Activated CD4-positive, alpha-beta T cell treated with anti-CD3 and anti-CD28 coated beads, Interleukin-2, Interleukin-6, amounts not matched to agents 100 ng/mL and 50 ng/mL, durations not matched to agents 16 hours and 8 hours (primary cell): ENCODE measurements around the gene CDK18.
A peak's percentile ranks its signal among the peaks of the same experiment; 100 is the strongest.

Source experiments
- DNase-seq: peaks from one replicate; pipeline ENCODE4 v3.0.0-alpha.2; 2020

The CDK18 gene

DNA sequence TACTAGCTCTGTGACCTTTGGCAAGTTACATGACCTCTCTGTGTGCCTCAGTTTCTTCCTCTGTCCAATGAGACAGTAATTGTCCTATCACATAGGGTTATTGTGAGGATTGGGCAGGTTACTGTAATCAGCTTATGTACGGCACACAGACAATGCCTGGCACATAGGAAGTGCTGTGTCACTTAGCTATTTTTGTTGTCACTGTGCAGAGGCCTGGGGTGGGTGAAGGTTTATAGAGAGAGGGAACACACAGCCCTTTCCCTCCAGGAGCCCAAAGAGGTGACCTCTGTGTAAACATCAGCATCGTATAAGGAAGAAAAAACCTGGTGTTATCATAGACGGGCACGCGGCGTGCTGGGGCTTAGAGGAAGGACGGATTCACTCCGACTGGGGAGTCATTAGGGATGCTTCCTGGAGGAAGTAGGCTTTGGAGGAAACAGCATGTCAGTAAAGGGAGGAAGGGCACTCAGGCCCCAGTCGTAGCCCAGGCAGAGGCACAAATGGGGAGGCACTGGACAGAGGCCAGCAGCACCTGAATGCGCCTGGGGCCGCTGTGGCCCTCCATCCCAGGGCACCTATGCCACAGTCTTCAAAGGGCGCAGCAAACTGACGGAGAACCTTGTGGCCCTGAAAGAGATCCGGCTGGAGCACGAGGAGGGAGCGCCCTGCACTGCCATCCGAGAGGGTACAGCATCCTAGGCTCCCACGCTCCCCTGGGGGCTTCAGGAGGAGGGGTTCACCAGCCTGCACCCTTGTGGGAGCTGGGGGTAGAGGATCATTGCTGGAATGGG is 21.2 kb downstream of the CDK18 start:
- no peak for DNase-seq

DNA sequence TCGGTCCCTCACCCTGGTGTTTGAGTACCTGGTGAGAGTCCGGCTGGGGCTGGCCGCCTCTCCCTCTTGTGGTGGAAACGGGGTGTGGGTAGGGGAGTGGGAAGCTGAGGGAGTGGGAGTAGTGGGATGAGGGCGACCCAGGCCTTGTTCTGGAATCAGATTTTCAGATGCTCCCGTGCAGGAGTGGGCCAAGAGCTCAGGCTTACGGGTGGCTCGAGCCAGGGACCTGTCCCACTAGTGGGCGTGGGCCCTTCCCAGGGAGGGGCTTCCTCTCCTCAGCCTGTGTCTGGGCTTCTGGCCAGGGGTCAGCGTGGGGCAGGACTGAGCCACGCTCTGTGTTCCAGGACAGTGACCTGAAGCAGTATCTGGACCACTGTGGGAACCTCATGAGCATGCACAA is 22.0 kb downstream of the CDK18 start:
- DNase-seq, result no peak

DNA sequence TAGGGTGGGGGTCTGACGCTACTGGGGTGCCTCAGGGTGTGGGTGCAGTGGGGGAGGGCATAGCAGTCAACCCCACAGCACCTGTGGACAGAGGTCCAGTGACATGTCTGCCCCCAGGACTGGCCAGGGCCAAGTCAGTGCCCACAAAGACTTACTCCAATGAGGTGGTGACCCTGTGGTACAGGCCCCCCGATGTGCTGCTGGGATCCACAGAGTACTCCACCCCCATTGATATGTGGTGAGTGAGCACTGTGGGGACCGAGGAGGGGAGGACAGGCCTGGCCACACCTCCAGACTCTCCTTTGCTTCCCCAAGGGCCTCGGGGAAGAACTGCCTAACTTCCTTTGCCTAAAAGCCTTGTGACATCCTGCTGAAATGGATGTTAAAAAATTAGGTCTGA is 23.5 kb downstream of the CDK18 start:
- DNase-seq, result no peak

- no peak for DNase-seq
These were observed 24.0 kb downstream of the CDK18 start for GRCh38 chr1:205528446-205528886.

DNA sequence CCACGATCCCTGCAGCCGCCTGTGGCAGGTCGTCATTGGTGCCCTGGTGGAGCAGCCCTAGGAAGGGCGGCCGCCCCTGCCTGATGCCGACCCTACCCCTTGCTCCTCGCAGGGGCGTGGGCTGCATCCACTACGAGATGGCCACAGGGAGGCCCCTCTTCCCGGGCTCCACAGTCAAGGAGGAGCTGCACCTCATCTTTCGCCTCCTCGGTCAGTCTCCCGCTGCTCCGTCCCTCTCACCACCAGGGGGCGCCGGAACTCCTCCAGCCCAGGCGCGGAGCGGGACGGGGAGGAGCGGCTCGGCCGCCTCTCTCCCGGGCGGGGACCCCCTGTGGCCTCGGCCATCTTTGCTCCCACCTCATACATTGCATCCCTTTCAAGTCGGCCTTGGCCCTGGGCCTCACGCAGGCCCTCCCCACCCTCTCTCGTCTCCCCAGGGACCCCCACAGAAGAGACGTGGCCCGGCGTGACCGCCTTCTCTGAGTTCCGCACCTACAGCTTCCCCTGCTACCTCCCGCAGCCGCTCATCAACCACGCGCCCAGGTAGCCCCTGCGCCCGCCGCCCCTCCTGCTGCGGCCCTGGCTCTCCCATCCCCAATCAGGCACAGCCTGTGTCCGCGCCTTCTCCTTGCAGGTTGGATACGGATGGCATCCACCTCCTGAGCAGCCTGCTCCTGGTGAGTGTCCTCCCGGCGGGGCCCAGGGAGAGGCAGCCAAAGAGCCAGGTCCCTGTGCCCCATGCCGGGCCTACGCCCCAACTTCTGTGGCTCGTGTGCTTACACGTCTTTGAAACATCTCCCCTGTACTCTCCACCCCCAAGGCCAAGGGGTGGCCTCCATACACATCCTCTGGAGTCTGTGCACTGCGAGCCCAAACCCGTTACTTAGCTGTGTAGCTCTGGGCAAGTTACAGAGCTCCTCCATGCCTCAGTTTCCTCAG is 24.7 kb downstream of the CDK18 start:
- peak; percentile 86 for DNase-seq

DNA sequence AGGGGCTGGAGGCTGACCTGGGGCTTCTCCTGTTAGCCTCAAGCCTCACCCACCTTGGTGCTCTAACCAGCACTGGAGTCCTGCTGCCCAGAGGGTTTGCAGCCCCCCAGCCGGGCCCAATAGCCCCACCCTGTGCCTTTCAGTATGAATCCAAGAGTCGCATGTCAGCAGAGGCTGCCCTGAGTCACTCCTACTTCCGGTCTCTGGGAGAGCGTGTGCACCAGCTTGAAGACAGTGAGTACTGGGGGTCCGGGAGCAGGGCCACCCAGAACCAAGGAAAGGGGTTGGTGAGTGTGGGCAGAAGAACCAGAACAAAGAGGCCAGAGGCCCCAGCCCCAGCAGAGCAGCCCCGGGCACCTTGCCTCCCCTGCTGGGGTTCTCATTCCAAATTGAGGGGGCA is 25.6 kb downstream of the CDK18 start:
- DNase-seq, result no peak

- DNase-seq, result no peak
These were observed 26.9 kb downstream of the CDK18 start for GRCh38 chr1:205531191-205532025.

DNA sequence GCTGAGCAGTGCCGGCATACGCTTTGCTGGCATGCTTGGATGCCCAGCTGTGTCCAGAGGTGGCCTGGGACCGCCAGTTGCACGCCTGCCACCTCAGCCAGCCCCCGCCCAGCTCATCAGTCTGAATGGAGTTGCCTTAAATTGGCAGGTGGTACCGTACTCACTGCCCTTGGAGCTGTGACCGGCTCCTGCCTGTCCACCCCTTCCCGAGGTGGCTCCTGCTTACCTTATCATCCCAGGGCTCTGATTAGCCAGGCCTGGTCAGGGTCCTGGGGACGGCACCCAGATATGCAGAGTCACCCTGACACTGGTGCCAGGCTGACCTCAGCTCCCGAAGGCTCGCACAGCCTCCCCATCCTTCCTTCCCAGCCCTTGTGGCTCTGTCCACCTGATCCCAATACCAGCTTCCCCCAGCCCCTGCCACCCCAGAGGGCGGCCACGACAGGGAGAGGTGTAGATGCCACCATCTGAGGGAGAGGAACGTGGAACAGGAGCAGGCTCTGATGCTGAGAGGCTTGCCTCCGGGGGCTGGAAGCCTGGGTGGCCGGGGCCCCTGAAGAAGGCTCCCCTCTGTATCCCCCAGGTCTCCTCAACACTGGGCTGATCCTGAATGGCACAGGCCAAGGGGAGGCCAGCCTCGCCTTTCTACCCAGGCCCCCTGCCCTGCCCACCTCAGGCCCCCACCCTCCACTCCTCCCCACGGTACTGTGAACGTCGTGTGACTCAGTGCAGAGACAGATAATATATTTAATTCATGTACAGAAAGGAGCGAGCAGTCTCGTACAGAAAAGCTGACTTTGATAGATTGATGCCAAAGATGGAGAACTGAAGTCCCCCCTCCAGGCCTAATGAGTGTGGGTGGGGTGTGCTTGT is 27.8 kb downstream of the CDK18 start:
- no peak for DNase-seq

DNA sequence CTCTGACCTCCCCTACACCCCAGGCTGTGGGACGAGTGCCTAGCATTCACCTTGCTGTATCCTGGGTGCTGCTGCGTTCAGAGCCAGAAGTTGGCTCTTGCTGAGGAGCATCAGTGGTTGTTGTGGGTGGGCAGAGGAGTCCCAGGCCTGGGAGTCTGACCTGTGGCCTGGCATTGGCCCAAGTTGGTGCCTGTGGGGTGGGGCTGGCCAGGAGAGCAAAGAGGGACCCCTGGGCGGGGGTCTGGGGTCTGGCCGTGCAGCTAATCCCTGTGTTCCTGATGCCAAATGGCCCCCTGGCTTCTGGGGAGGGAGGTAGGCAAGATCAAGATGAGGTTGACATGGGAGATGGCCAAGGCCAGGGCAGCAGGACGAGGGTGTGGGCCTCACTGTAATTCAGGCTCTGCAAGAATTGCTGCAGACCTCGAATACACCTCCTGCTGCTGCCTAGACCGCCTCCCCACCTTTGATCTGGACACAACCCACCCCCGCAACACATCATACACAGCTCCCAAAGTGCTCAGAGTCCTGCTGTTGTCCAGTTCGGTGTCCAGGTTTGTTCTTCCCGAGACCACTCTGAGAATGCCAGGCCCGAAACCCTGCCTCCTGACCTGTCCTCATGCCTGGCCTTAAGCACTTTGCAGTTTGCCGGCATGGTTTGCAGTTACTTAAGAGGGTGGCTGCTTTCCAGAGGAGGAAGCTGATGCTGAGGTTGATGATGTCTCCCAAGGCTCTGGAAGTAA is 28.7 kb downstream of the CDK18 start:
- DNase-seq, result no peak

DNA sequence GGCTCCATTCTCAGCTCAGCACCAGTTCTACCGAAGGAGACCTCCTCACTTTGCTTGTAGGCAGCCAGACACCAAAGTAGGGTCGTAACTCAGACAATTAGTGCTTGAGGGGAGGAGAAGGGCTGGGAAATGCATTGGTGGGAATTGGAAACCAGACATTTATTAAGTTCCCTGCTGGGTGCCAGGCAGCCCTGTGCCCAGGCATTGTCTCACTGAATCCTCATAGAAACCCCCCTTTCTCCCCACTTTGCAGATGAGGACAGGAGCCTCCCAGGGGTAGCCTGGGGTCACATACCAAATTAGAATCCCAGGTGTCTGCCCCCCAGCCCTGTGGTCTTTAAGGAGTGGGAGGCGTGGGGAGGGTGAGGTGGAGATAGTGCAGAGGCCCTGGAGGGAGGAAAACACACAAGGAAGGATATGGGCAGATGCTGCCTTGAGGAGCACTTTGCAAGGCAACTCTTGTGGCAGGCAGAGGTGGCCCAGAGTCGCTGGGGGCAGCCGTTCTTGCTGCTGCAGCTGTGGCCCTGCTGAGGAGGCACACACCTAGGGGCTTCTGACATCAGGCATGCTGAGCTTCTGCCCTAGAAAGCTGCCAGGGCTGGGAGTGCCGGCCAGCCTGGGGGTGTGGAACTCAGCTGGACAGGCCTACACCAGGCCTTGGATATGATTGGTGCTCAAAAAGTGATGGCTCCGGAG is 29.4 kb downstream of the CDK18 start:
- no peak for DNase-seq

DNA sequence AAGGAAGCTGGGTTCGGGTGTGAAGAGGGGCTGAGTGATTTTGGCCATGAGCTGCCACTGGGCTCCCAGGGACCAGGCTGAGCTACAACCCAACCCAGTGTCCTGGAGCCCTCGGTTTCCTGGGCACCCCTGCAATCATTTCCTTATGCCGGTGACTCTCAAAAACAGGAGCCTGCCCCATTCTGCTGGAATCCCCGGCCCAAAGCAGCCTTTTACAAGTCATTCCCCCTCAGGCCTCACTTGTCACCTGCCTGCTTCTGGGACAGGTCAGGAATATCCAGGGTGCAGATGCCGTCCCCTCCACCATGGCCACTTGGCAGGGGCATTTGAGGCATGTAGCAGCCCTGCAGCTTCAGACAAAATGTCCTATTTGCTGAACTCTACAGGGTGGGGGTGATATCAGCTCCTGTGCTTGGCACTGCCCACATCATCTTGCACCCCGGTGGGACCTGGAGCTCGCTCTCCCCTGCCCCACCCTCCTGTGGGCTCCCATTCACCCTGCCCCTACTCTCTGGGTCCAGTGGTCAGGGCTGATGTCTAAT is 30.0 kb downstream of the CDK18 start:
- DNase-seq, result no peak

DNA sequence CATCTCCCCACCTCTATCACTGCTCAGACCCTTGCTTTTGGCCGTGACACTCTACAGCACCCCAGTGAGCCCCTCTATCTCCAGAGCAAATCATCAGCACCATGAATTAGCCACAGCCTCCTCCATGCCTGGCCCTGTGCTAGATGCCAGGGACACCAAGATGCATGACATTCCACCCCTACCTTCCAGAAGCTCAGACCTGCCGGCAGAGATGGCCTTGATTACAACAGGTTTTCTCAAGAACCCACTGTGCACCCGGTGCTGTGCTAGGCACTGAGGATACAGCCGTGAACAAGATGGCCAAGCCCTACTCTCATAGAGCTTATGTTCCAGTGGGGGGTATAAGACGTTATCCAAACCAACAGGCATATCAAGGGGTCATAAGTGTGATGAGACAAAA is 30.6 kb downstream of the CDK18 start:
- DNase-seq, result no peak

DNA sequence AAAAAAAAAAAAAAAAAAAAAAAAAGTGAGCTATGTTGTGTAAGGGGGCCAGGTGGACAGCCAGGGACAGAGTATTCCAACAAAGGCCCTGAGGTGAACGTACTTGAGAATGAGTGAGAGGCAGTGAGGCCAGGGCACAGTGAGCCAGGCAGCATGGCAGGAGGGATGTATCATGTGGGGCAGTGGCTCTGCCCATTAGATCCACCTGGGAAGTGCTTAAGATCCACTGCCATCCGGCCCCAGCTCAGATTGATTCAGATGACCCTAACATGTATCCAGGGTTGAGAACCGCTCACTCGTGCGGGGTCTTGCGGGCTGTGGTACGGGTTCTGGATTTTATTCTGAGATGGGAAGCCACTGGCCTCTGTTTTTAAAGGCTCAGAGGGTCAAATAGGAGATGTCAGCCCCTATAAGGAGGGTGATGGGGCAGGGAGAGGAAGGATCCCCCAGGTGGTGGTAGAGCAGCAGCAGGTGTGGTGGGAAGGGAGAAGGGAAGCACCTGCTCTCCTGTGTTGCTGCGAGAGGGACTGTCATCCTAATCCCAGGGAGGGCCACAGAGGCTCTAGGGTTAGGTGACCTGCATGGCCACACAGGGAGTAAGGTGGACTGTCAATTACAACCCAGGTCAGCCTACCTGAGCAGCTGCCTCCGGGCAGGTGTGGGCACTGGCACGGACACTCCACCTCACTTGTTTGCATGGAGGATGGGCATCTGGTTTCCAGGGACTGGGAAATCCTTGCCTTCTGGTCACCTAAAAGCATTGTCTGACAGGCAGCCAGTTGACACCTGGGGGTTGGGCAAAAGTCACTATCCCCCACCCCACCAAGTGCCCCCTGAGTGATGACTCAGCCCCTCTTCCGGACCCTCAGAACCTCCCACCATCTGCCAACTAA is 31.6 kb downstream of the CDK18 start:
- DNase-seq, result no peak

- peak; percentile 69 for DNase-seq
These were observed 32.4 kb downstream of the CDK18 start for GRCh38 chr1:205536759-205537361.

- DNase-seq, result no peak
These were observed 33.0 kb downstream of the CDK18 start for GRCh38 chr1:205537386-205538018.

DNA sequence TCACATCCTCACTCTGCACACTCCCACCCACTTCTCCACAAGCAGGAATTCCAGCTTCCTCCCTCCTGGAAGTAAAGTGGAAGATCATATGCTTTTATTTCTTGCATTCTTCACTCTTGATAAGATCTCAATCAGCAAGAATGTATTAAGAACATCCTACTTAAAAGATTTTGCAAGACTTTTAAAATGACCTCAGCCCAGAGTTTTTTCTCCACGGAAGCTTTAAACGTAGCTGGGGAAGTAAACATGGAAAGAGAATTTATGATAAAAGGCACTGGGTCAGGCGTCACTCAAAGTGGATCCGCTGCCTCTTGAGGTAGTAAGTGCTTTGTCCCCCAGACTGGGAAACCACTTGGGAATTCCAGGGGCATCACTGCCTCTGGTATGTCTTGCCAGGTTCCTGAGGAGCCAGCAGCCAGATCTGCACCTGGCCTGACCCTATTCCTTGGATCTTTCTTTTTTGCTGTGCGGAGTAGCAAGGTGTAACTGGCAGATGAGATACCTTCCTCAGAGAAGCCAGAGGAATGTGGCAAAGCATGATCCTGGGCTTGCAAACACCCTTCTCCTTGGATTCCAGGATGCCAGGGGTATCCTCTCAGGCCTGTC is 33.9 kb downstream of the CDK18 start:
- no peak for DNase-seq

DNA sequence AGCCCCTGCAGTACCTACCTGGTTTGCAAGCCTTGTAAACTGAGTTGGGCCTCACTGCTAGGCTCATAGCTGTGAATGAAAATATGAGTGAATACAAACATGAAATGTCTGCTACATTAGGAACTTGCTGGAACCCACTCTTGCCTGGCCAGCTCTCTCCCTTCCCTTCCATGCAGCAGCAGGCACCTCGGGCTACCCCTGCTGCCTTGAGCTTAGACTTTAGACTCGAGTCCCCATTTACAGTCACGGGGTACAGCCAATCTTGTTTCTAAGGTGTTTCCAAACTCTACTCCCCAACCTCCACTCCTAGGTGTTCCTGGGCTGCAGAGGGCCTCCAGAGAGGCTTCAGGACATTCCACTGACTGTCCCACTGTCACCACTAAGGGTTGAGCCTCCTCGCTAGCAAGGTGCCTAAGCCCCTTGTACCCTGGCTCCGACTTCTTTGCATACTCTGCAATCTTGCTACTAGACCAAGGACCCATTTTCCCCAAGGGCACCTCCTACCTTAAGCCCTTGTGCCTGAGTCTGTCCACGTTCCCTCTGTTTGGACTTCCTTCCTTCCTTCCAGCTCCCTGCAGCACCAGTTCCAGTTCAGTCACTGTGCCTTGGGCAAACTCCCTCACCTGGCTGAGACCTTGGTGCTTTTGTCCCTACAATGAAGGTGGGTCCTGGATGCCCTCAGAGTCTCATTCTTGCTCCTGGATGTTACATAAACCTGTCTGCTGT is 36.9 kb downstream of the CDK18 start:
- DNase-seq, result no peak
